HUES64 (cell line): ENCODE measurements around the gene SLC17A8.

Experiments used
- H3K27ac ChIP-seq: 2 replicates; pipeline ENCODE4 v1.7.0; 2013; ENCODE audit warnings: low read depth, low read length, inconsistent platforms
- H3K27me3 ChIP-seq: 2 replicates; pipeline ENCODE4 v1.6.1; 2013; ENCODE audit warnings: mild to moderate bottlenecking, low read length; ENCODE audit not compliant: insufficient read depth
- H3K36me3 ChIP-seq: 2 replicates; pipeline ENCODE4 v1.6.1; 2013; ENCODE audit warnings: mild to moderate bottlenecking, low read length; ENCODE audit not compliant: insufficient read depth
- H3K4me1 ChIP-seq: 2 replicates; pipeline ENCODE4 v1.6.1; 2013; ENCODE audit warnings: mild to moderate bottlenecking, low read length, moderate library complexity; ENCODE audit not compliant: insufficient read depth
- H3K4me3 ChIP-seq: 2 replicates; pipeline ENCODE4 v1.5.1; 2013; ENCODE audit warnings: mild to moderate bottlenecking, low read length, moderate library complexity
- H3K9ac ChIP-seq: 2 replicates; pipeline ENCODE4 v1.6.1; 2013; ENCODE audit warnings: mild to moderate bottlenecking, low read depth, low read length
- H3K9me3 ChIP-seq: 2 replicates; pipeline ENCODE4 v1.6.1; 2013; ENCODE audit warnings: low read depth, low read length; ENCODE audit not compliant: insufficient read depth
- WGBS: fragments of 150-250, 120-280 bp; methylation state at CpG from one replicate; pipeline ENCODE4 v1.1.7; 2013; ENCODE audit warnings: missing lambda C conversion rate; 5-methylcytosine and 5-hydroxymethylcytosine counted together

SLC17A8 gene

GRCh38 chr12:100371146-100371545 is 14.3 kb downstream of the SLC17A8 start:
- Histone ChIP-seq H3K36me3 (no peaks in the 10 kb centered on the region), H3K4me1 (peaks cover 31% of the 10 kb centered on the region), H3K9ac (no peak overlapping the region), H3K4me3 (no peak overlapping the region), H3K9me3 (peaks cover 4% of the 10 kb centered on the region; the same call in 1 of the 2 replicates), H3K27ac (no peak overlapping the region; the same call in 1 of the 2 replicates), H3K27me3 (peaks cover 3% of the 10 kb centered on the region; the same call in 1 of the 2 replicates)
- WGBS = 89% methylated on average over 4 of the region's 6 CpGs

DNA sequence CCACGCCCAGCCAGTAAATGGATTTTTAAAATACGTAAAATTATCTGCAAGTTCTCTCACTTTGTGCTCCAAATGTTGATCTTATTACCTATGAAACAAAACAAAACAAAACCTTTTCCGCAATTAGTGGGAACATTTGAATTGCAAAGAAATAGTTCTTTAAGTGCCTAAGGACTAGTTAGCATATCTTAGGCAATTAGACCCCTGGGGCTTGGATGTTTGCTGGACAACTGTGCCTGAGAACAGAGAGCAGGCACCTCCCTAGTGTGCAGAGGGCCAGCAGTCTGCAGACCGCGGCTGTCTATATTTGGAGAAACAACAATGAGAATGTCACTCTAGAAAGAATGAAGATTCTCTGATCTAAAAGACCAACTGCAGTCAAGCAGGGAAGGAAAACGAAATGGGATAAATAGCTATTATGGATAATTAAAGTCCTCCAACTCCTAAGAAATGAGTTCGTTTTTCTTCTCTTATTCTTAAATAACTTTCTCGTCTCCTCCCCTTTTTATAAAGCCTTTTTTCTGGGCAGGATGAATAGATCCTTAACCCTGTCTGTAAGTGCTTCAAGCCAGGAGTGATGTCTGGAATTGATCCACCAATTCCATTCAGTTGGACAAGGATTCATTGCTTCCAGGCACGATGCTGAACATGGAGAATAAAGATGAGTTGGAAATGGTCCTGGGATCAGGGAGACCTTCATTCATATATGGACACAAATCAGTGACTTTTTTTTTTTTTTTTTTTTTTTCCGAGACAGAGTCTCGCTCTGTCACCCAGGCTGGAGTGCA is 16.2 kb downstream of the SLC17A8 start:
- Histone ChIP-seq H3K4me3 (no peak overlapping the region), H3K9ac (no peak overlapping the region), H3K27ac (no peak overlapping the region), H3K36me3 (no peaks in the 10 kb centered on the region), H3K4me1 (peaks cover 31% of the 10 kb centered on the region), H3K9me3 (peaks cover 4% of the 10 kb centered on the region; the same call in 1 of the 2 replicates), H3K27me3 (peaks cover 3% of the 10 kb centered on the region; the same call in 1 of the 2 replicates)
- 40% methylated on average over 10 of the region's 11 CpGs for WGBS

- H3K4me1 ChIP-seq = peaks cover 31% of the 10 kb centered on the region
- WGBS = 84% methylated on average over 11 of the region's 12 CpGs
- no peaks in the 10 kb centered on the region for H3K9me3 ChIP-seq
- no peak overlapping the region for H3K27ac ChIP-seq
- no peaks in the 10 kb centered on the region for H3K36me3 ChIP-seq
- H3K9ac ChIP-seq = no peak overlapping the region
- H3K27me3 ChIP-seq = peaks cover 3% of the 10 kb centered on the region; the same call in 1 of the 2 replicates
- no peak overlapping the region for H3K4me3 ChIP-seq
Observed at GRCh38 chr12:100375038-100375735, 18.3 kb downstream of the SLC17A8 start.

GRCh38 chr12:100376161-100376560 is 19.3 kb downstream of the SLC17A8 start:
- Histone ChIP-seq H3K27ac (no peak overlapping the region), H3K9me3 (no peaks in the 10 kb centered on the region), H3K9ac (no peak overlapping the region), H3K27me3 (peaks cover 3% of the 10 kb centered on the region; the same call in 1 of the 2 replicates), H3K36me3 (no peaks in the 10 kb centered on the region), H3K4me3 (no peak overlapping the region), H3K4me1 (peaks cover 23% of the 10 kb centered on the region)
- 100% methylated on average over 1 of the region's 1 CpG for WGBS

- WGBS = 85% methylated on average over 2 of the region's 2 CpGs
- Histone ChIP-seq H3K9ac (no peak overlapping the region), H3K27ac (no peak overlapping the region), H3K27me3 (no peaks in the 10 kb centered on the region), H3K9me3 (no peaks in the 10 kb centered on the region), H3K4me1 (0 out of 2 replicates have a peak, but pooled peaks cover 6% of the 10 kb centered on the region), H3K36me3 (no peaks in the 10 kb centered on the region), H3K4me3 (no peak overlapping the region)
Observed at GRCh38 chr12:100381379-100381778, 24.5 kb downstream of the SLC17A8 start.

- H3K27me3 ChIP-seq = no peaks in the 10 kb centered on the region
- H3K27ac ChIP-seq = no peak overlapping the region
- H3K4me3 ChIP-seq = no peak overlapping the region
- H3K9ac ChIP-seq = no peak overlapping the region
- WGBS = 93% methylated on average over 6 of the region's 6 CpGs
- H3K4me1 ChIP-seq = 0 out of 2 replicates have a peak, but pooled peaks cover 6% of the 10 kb centered on the region
- no peaks in the 10 kb centered on the region for H3K36me3 ChIP-seq
- no peaks in the 10 kb centered on the region for H3K9me3 ChIP-seq
Observed at GRCh38 chr12:100382338-100382737, 25.5 kb downstream of the SLC17A8 start.

GRCh38 chr12:100383586-100384558 is 27.0 kb downstream of the SLC17A8 start:
- WGBS = 97% methylated on average over 8 of the region's 9 CpGs
- no peak overlapping the region for H3K9ac ChIP-seq
- 0 out of 2 replicates have a peak, but pooled peaks cover 6% of the 10 kb centered on the region for H3K4me1 ChIP-seq
- H3K27me3 ChIP-seq = no peaks in the 10 kb centered on the region
- no peak overlapping the region for H3K4me3 ChIP-seq
- H3K27ac ChIP-seq = no peak overlapping the region
- H3K36me3 ChIP-seq = no peaks in the 10 kb centered on the region
- no peaks in the 10 kb centered on the region for H3K9me3 ChIP-seq

- no peak overlapping the region for H3K9ac ChIP-seq
- 90% methylated on average over 5 of the region's 5 CpGs for WGBS
- H3K27ac ChIP-seq = no peak overlapping the region
- H3K4me3 ChIP-seq = no peak overlapping the region
- no peaks in the 10 kb centered on the region for H3K27me3 ChIP-seq
- H3K4me1 ChIP-seq = 0 out of 2 replicates have a peak, but pooled peaks cover 6% of the 10 kb centered on the region
- no peaks in the 10 kb centered on the region for H3K36me3 ChIP-seq
- H3K9me3 ChIP-seq = no peaks in the 10 kb centered on the region
Observed at GRCh38 chr12:100384559-100384935, 27.7 kb downstream of the SLC17A8 start.

GRCh38 chr12:100388382-100388781 is 31.5 kb downstream of the SLC17A8 start:
- H3K9me3 ChIP-seq = no peaks in the 10 kb centered on the region
- no peak overlapping the region for H3K9ac ChIP-seq
- H3K4me3 ChIP-seq = no peak overlapping the region
- H3K27ac ChIP-seq = no peak overlapping the region
- whole genome bisulfite sequencing = 89% methylated on average over 5 of the region's 5 CpGs
- H3K36me3 ChIP-seq = no peaks in the 10 kb centered on the region
- H3K4me1 ChIP-seq = no peaks in the 10 kb centered on the region
- no peaks in the 10 kb centered on the region for H3K27me3 ChIP-seq

GRCh38 chr12:100391856-100392255 is 35.0 kb downstream of the SLC17A8 start:
- Histone ChIP-seq H3K9me3 (no peaks in the 10 kb centered on the region), H3K27ac (no peak overlapping the region), H3K9ac (no peak overlapping the region), H3K4me3 (no peak overlapping the region), H3K27me3 (no peaks in the 10 kb centered on the region), H3K4me1 (no peaks in the 10 kb centered on the region), H3K36me3 (no peaks in the 10 kb centered on the region)
- 88% methylated on average over 1 of the region's 2 CpGs for WGBS
